NCI-H2227 (cell line): ENCODE measurements around the gene IFNA4.
"Not testable (repeated sequence)": the region's sequence is repeated elsewhere in the genome, so short reads cannot be mapped to it uniquely, and the experiment has no call there.

Source experiments
- DNase-seq: peaks from one replicate; lab custom pipeline; 2025; ENCODE audit not compliant: unreplicated experiment; lab: John Stamatoyannopoulos, UW

Gene IFNA4

GRCh38 chr9:21187487-21187886, at the start of gene IFNA4:
Gene IFNA4 (minus strand): TSS chr9:21187587. CDS start chr9:21187531, 56 bp downstream.
- DNase-seq: not testable (repeated sequence)

- not testable (repeated sequence) for DNase-seq
Observed at GRCh38 chr9:21236360-21236714, 49.0 kb upstream of the IFNA4 start.

- DNase-seq: peak; percentile 3
Observed at GRCh38 chr9:21235468-21236359, 48.3 kb upstream of the IFNA4 start.

GRCh38 chr9:21234153-21234687, 46.8 kb upstream of the IFNA4 start:
- DNase-seq: no peak

GRCh38 chr9:21233258-21233657, 45.9 kb upstream of the IFNA4 start:
- DNase-seq: no peak

GRCh38 chr9:21228122-21228521, 40.7 kb upstream of the IFNA4 start, which contains the start of gene IFNA17:
Gene IFNA17 (minus strand): TSS chr9:21228222. CDS start chr9:21228173, 49 bp downstream.
- DNase-seq: no peak

GRCh38 chr9:21217211-21217610, 29.8 kb upstream of the IFNA4 start, which contains the start of gene IFNA16:
Gene IFNA16 (minus strand): TSS chr9:21217311. CDS start chr9:21217305, 6 bp downstream.
- not testable (repeated sequence) for DNase-seq

GRCh38 chr9:21213411-21214326, 26.3 kb upstream of the IFNA4 start:
- DNase-seq: not testable (repeated sequence)

GRCh38 chr9:21212160-21212559, 24.8 kb upstream of the IFNA4 start:
- DNase-seq: not testable (repeated sequence)

GRCh38 chr9:21210782-21211181, 23.4 kb upstream of the IFNA4 start:
- DNase-seq: not testable (repeated sequence)

- DNase-seq: no peak
Observed at GRCh38 chr9:21210311-21210710, 22.9 kb upstream of the IFNA4 start.

- not testable (repeated sequence) for DNase-seq
Observed at GRCh38 chr9:21207043-21207442, 19.7 kb upstream of the IFNA4 start, which contains the start of gene IFNA10. Gene IFNA10 (minus strand): TSS chr9:21207143. CDS start chr9:21207097, 46 bp downstream.

GRCh38 chr9:21205204-21205603, 17.8 kb upstream of the IFNA4 start:
- DNase-seq: no peak

GRCh38 chr9:21202105-21202504, 14.7 kb upstream of the IFNA4 start, which contains the start of gene IFNA7:
Gene IFNA7 (minus strand): TSS chr9:21202205. CDS start chr9:21202165, 40 bp downstream.
- not testable (repeated sequence) for DNase-seq

- peak; percentile 2 for DNase-seq
Observed at GRCh38 chr9:21194867-21195776, 7.7 kb upstream of the IFNA4 start.

- not testable (repeated sequence) for DNase-seq
Observed at GRCh38 chr9:21182810-21183736, 4.3 kb downstream of the IFNA4 start.

- DNase-seq: no peak
Observed at GRCh38 chr9:21174671-21175070, 12.7 kb downstream of the IFNA4 start.

- DNase-seq: no peak
Observed at GRCh38 chr9:21172156-21172555, 15.2 kb downstream of the IFNA4 start.

GRCh38 chr9:21171351-21171750, 16.0 kb downstream of the IFNA4 start:
- DNase-seq: no peak
